LNCaP clone FGC (cell line): ENCODE results near the gene RASA3.

Source experiments
- DNase-seq: peaks from one replicate; pipeline ENCODE4 v3.0.0-alpha.2; 2011; ENCODE audit warnings: low read depth
- H3K4me3 ChIP-seq: 2 replicates; pipeline ENCODE4 v1.5.1; 2011; ENCODE audit warnings: mild to moderate bottlenecking, low read depth, low read length, control low read depth
- TF ChIP-seq, protein P1 (sequence below): IDR thresholded peaks from 2 replicates; pipeline ENCODE4 v1.5.1; 2012; ENCODE audit warnings: mild to moderate bottlenecking; ENCODE audit not compliant: control insufficient read depth, insufficient read depth; ENCODE audit errors: extremely low read depth

Gene RASA3

GRCh38 chr13:113997845-113998751, 134.3 kb downstream of the RASA3 start:
- H3K4me3 ChIP-seq, result no peak overlapping the region
- DNase-seq, result no peak
- TF ChIP-seq, protein P1, sequence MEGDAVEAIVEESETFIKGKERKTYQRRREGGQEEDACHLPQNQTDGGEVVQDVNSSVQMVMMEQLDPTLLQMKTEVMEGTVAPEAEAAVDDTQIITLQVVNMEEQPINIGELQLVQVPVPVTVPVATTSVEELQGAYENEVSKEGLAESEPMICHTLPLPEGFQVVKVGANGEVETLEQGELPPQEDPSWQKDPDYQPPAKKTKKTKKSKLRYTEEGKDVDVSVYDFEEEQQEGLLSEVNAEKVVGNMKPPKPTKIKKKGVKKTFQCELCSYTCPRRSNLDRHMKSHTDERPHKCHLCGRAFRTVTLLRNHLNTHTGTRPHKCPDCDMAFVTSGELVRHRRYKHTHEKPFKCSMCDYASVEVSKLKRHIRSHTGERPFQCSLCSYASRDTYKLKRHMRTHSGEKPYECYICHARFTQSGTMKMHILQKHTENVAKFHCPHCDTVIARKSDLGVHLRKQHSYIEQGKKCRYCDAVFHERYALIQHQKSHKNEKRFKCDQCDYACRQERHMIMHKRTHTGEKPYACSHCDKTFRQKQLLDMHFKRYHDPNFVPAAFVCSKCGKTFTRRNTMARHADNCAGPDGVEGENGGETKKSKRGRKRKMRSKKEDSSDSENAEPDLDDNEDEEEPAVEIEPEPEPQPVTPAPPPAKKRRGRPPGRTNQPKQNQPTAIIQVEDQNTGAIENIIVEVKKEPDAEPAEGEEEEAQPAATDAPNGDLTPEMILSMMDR, result no peak

DNA sequence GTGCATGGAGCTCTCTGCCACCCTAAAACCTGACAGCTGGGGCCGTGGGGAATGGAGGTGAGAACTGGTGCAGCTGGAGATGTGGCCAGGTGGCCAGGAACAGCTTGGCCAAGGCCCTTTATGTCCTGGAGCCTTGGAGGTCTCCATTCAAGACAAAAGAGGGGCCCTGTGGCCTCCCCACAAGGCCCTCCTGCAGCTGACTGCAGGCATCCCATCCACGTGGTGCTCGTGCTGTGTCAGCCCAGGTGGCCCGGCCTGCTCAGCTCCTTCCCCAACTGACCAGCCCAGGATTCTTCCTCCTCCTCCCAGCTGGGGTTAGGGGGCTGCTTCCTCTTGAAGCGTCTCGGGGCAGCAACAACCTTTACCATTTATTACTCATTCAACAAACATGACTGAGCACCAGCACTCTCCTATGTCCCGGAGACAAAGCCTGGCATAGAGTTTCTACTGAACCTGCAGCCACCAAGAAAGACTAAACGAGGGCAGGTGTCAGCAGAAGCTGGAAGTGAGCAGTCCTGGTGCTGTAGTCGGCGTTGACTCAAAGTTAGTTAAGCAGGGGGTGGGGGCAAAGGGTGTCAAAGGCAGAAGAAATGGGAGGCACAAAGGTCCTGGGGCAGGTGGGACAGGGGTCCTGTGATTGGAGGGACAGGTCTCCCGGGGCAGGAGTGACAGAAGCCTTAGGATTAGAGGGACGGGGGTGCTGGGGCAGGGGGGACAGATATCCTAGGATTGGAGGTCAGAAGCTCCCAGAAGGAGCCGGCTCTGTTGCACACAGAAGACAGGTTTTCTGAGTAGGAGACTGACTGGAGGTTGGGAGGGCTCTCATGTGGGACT, 135.3 kb downstream of the RASA3 start:
- TF ChIP-seq, protein P1, result no peak
- no peak overlapping the region for H3K4me3 ChIP-seq
- DNase-seq, result no peak

DNA sequence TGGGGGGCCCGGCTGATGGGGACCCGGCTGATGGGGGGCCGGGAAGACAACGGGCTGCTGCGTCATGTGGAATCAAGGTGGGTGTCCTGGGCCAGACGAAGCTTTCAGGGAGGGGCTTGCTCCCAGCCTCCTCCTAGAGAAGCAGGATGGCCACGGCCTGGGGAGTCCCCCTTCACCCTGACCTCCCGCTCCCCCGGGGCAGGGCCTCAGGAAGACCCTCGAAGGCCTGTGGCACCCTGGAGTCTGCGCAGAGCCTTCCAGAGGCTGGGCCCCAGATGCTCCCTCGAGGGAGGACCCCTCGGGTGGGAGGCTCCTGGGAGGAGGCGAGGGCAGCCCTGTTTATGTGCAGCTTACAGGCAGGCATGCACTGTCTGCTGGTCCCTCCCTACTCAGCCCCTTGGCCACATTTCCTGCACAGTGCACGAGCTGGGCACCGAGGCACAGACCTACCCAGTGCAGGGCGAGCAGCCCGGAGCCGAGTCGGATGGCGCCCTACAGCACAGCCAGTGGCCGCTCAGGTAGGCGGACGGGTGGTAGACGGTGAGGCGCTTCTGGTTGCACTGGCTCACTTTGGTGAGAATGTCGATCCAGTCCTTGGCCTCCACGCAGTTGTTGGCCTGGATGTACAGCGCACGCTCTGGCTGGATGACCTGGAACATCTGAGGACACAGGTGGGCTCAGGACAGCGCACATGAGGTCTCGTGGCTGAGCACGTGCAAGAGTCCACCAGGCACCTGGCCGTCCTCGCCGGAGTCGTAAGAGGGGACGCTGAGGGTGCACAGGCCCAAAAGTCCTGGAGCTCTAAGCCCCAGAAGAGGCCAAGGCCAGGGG, 136.1 kb downstream of the RASA3 start:
- TF ChIP-seq, protein P1, result no peak
- H3K4me3 ChIP-seq, result no peak overlapping the region
- DNase-seq, result no peak

- no peak overlapping the region for H3K4me3 ChIP-seq
Measured at GRCh38 chr13:113995051-113995601, 137.3 kb downstream of the RASA3 start.

DNA sequence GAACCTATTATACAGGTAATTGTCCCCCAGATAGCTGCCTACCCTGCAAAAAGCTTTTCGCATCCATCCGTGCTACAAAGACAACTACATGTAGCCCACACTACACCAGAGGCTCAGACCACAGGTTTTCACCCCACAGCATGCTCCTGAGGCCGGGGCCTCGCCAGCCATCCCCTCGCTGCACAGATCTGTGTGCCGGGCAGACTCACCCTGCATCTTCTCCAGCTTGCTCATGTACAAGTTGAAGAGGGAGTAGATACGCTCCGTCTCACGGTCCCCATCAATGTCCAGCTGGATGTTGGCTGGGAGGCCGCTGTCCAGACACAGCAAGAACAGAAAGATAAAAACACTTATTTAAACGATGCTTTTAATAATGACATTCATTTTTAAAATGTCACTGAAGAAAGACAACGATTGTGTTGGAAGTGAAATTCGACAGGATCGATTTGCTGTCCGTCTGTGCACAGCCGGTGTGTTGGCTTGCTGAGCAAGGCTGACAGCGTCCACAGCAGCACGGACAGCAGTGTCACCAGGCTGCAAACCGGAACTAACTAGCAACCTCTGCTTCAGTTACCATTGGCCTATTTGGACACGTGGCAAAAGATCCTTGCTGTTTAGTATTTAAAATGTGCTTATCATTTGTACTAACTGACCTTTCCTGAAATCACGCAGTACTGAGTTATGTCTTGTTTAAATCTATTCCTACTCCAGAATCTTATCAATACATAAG, 140.0 kb downstream of the RASA3 start:
- TF ChIP-seq, protein P1, result no peak
- peak; percentile 58 for DNase-seq
- H3K4me3 ChIP-seq, result peak overlapping the region; percentile 58

More at GRCh38 chr13:113995051-113995601, 137.3 kb downstream of the RASA3 start:
- TF ChIP-seq, protein P1, result no peak
- DNase-seq, result no peak

DNA sequence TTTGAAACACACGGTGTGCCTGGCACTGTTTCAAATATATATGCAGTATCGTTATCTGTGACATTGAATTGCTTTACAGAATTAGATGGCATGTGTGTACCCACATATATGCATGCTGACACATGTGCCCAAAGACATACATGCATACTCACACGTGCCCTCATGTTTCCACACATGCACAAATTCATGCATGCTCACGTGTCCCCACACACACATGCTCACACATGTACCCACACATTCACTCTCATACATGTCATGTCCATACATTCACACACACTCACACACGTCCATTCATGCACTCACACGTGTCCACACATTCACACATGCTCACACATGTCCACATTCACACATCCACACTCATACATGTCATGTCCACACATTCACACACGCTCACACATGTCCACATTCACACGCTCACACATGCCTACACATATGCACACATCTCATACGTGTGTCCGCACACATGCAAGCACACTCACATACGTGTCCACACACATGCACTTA, 140.7 kb downstream of the RASA3 start:
- TF ChIP-seq, protein P1, result no peak
- DNase-seq, result no peak
- H3K4me3 ChIP-seq, result peak overlapping the region; percentile 58
